ENCODE data around the gene AK9.

The AK9 gene

GRCh38 chr6:109510358-109510757 is 180.6 kb downstream of the AK9 start:
- no peak for DNase-seq

GRCh38 chr6:109508166-109508860 is 182.7 kb downstream of the AK9 start:
- DNase-seq = no peak

GRCh38 chr6:109507490-109508072 is 183.4 kb downstream of the AK9 start:
- DNase-seq = no peak

DNA sequence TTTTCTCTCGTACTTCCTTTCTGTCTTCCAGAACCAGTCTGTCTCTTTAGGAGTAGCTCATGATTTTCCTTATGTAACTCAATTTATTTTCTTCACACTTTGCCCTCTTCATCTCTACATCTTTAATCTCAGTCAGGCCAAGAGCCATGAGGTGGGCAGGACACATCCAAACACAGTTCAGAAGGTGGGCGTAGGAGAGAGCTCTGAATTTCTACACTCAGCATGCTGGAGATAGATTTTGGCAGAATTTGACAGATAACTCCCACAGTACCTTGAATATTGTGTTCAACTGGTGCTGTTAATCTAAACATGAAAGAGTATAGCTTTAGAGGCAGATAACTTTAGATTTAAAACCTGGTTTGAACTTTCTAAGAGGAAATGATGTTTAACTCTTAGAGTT is 184.2 kb downstream of the AK9 start:
- DNase-seq = no peak

GRCh38 chr6:109506314-109506713 is 184.7 kb downstream of the AK9 start:
- no peak for DNase-seq

DNA sequence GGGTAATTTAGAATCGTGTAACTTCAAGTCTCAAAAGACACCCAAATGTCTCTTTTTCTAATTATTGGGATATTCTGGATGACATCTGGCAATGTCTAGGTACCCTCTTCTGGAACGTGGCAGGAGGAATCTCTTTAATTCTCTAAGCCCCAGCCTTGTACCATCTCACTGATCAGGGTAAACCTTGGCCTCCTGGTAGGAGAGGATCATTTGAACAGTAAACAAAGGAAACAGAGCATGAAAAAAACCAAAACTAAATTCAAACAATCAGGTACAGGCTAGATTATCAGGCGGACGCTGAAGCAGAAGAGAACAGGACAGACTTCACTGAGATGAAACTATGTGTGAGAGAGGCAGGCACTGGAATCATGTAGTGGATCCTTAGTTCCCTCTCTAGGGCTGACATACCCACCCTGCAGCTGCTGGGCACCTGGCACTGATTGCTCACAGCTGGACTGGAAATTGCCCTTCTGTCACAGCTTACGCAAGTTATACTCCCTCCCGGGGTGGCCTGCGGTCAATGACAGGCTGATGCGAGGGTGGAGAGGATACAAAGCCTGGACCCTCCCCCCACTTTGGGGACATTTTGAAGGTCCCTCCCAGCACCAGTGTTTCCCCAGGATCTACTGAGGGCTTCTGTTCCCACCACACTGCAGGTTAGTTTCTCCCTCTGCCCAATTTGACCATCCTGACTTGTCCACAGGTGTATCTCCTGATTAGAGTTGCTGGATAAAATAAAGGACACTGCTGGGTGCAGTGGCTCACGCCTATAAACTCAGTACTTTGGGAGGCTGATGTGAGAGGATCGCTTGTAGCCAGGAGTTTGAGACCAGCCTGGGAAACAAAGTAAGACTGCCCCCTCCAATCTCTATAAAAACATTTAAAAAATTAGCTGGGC is 187.4 kb downstream of the AK9 start:
- no peak for DNase-seq

- DNase-seq = no peak
Measured at GRCh38 chr6:109498936-109499335, 192.1 kb downstream of the AK9 start.

DNA sequence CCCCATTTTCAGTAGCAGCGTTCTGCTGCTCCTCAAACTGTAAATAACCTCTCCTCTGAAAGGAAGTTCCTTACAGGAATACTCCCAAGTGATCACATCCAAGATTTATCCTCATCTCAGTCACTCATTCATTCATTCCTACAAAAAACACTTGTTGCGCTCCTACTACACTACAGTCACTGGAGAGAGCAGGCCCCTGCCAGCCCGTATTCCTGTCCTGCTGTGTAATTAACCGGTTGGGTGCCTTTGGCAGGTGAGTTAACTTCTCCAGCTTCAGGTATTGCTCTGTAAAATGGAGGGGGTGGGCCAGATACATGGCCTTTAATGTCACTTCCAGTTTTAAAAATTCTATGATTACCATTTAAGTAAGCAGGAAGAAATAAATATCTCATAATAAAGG is 192.9 kb downstream of the AK9 start:
- DNase-seq = no peak

DNA sequence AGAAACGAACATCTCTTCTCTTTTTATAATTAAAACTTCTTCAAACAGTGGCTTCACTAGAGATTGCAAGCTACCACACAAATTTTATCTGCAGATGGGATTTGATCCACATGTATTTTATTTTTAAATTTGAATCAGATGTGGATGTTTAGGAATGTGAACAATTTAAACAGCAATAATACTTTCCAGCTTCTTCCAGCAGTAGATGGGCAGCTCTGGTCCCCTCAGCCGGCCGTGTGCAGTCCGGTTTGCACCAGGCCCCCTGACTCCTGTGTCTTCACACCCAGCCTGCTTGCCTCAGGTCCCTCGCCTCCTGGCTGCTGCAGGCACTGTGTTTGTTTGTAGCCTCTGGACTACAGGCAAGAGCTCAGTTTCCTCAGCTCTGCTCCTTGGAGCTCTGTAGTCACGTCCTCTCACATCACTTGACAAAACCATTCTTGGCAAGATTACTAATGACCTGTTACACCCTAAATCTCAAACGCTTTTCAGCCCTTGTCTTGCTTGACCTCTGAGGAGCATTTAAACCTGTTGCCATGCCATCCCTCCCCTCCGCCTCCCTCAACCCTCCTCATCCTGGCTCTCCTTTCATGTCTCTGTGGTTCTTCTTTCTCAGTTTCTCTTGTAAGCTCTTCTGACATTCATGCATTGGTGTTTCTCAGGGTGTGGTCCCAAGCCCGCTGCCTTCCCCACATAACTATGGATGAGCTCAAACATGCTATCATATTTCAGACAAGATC is 194.8 kb downstream of the AK9 start:
- DNase-seq = no peak

GRCh38 chr6:109493865-109494264 is 197.1 kb downstream of the AK9 start:
- DNase-seq = no peak

- DNase-seq = peak; percentile 7
Measured at GRCh38 chr6:109491207-109491938, 199.6 kb downstream of the AK9 start.

- no peak for DNase-seq
Measured at GRCh38 chr6:109490713-109491112, 200.3 kb downstream of the AK9 start.

GRCh38 chr6:109488001-109488400 is 203.0 kb downstream of the AK9 start:
- DNase-seq = no peak

DNA sequence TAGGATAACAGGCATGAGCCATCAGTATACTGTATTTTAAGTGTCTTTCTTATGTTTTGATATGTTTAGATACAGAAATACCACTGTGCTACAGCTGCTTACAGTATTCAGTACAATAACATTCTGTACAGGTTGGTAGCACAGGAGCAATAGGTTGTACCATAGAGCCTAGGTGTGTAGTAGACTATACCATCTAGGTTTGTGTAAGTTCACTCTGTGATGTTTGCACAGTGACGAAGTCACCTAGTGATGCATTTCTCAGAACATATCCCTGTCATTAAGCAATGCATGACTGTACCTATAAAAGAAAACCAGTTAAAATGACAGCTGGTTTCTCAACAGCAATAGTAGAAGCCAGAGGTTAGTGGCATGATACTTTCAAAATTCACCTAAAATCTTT is 204.9 kb downstream of the AK9 start:
- no peak for DNase-seq

- no peak for DNase-seq
Measured at GRCh38 chr6:109485266-109485935, 205.6 kb downstream of the AK9 start.

- DNase-seq = no peak
Measured at GRCh38 chr6:109484122-109484521, 206.9 kb downstream of the AK9 start.

- DNase-seq = no peak
Measured at GRCh38 chr6:109483735-109484057, 207.3 kb downstream of the AK9 start.

DNA sequence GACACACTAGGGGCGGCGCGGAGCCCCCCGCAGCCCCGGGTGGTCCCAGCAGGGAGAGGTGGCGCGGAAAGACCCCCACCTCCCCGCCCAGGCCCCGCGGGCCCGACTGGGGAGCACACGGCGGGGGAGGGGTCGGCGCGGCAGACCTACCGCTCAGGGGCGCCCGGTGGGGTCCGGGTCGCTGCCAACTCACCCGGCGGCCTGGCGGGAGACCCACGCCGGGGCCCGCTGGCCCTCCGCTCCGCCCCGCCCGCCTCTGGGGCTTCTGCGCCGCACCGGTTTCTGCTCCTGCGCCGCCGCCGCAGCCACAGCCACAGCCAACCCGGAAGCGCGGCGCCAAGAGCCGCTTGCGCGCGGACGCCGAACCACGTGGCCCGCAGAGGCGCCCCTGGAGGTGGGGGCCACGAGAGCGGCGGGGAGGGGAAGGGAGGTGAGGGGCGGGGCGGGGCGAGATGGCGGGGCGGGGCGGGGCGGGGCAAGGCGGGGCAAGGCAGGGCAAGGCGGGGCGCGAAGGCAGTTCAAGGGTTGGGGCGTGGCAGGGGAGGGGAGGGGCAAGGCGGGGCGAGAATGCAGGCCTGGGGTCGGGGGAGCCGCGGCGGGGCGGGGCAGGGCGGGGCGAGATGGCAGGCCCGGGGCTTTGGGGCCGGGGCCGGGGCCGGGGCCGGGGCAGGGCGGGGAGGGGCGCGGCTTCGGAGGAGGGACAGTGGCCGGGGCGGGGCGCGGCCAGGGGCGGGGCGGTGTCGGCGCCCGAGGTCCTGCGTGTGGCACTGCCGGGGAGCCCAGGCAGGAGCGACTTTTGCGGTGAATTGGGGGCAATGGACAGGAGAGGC is 207.9 kb downstream of the AK9 start, which contains the start of gene ZBTB24:
Gene ZBTB24 (minus strand): TSS at position 315 of the 830 bp plus-strand sequence. CDS start 1,193 bp downstream, outside the sequence.
- DNase-seq = peak; percentile 19

DNA sequence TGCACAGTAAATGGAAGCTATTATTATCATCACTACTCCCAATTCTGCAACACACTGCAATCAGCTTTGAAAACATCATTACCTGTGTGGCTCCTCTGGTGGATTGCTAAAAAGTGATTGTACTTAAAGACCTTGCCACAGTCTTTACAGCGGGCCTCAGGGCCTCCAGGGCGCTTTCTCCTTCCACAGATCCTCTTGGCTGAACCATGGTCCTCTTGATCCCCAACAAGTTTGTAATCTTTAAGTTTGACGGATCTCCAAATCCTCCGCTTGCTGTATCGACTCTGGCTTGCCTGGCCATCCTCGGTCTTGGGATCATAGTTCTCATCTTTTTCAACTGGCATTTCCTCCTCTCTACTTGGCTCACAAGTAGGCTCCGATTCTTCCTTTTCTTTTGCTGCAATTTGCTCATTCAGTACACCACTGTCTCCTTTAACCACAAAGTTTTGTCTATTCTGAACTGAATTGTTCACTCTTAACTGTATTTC is 210.0 kb downstream of the AK9 start:
- DNase-seq = no peak

DNA sequence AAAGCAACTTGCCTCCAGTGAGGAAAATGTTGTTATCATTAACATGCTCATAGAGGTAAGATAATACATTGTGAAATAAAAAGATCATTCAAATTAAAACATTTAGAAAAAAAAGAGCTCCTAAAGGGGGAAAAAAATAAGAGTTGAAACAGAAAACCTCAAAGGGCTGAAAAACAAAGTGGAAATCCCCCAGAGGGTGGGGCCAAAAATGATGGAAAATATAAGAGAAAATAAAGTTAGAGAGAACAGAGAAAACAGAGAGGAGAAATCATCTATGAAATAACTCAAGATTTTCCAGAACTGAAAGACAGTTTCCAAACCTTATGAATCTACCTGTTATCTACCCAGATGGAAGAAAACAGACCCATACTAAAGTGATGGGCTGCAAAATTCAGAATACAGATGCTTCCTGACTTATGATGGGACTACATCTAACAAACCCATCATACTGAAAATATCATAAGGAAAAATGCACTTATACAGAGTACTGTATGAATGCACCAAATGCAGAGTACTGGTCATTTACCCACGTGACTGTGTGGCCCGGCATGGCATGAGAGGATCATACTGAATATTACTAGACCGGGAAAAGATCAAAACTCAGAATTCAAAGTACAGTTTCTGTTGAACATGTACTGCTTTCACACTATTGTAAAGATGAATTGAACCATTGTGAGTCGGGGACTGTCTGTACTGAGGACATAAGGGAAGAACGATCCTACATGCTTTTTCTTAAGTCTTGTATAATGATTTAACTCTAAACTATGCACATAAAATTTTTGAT is 212.0 kb downstream of the AK9 start:
- DNase-seq = no peak

Measured in NCI-H1436 treated with DMSO at 0.1 percent for 48 hours (cell line).